Gastroesophageal sphincter (tissue), 4 donors: Measurements from ENCODE around the gene FHIP2A. TPM values are rescaled to one million over a fixed set of nuclear protein-coding genes. Genes with fewer than 3 reads are reported as not detected.

Source experiments
- ATAC-seq: fragments of 150-250 bp; one replicate; pipeline ENCODE4 v1.9.1; 2016; ENCODE audit warnings: mild to moderate bottlenecking, moderate library complexity
- H3K27ac ChIP-seq, 4 donors: fragments of 200-600 bp; sonication (generic) in 3 of 4; 1 replicate in 3 of 4; 2 replicates in 1 of 4; pipeline ENCODE4 v1.5.1; 2016 to 2019
- H3K27me3 ChIP-seq: fragments of 200-600 bp; sonication (generic); one replicate; pipeline ENCODE4 v1.5.1; 2019
- H3K36me3 ChIP-seq, 2 donors: fragments of 200-600 bp; sonication (generic); one replicate each; pipeline ENCODE4 v1.5.1; 2019; ENCODE audit warnings: control low read depth in 1 of 2
- H3K4me1 ChIP-seq, 3 donors: fragments of 200-600 bp; sonication (generic); 1 replicate in 2 of 3; 2 replicates in 1 of 3; pipeline ENCODE4 v1.5.1; 2016 to 2019; ENCODE audit warnings: control low read depth in 2 of 3
- H3K4me3 ChIP-seq, 2 donors: fragments of 200-600 bp; sonication (generic); one replicate each; pipeline ENCODE4 v1.5.1; 2019; ENCODE audit warnings: mild to moderate bottlenecking in 1 of 2, moderate library complexity in 1 of 2
- H3K9me3 ChIP-seq, 3 donors: fragments of 200-600 bp; sonication (generic); one replicate each; pipeline ENCODE4 v1.5.1; 2017 to 2019; ENCODE audit warnings: control low read depth in 2 of 3
- CTCF ChIP-seq, 4 experiments: fragments of 200-600 bp in 2 of 4; fragments of 450-650 bp in 2 of 4; sonication (generic) in 1 of 4; IDR thresholded peaks; one replicate each; pipeline ENCODE4 v1.5.1; 2017 to 2019; ENCODE audit warnings: antibody characterized with exemption in 4 of 4, mild to moderate bottlenecking in 2 of 4, moderate library complexity in 2 of 4
- EP300 ChIP-seq: sonication (generic); formaldehyde crosslinking; IDR thresholded peaks from one replicate; pipeline ENCODE4 v1.6.1; 2017; ENCODE audit warnings: antibody characterized with exemption, mild to moderate bottlenecking
- POLR2A ChIP-seq, 2 donors: fragments of 450-650 bp; IDR thresholded peaks; one replicate each; pipeline ENCODE4 v1.6.1; 2017; ENCODE audit warnings: antibody characterized with exemption in 2 of 2, mild to moderate bottlenecking in 2 of 2, moderate library complexity in 1 of 2
- POLR2AphosphoS5 ChIP-seq: sonication (generic); formaldehyde crosslinking; IDR thresholded peaks from one replicate; pipeline ENCODE4 v1.6.1; 2017; ENCODE audit warnings: antibody characterized with exemption
- WGBS, 2 donors: methylation state at CpG; one replicate each; pipeline ENCODE4 v1.1.5; 2018; ENCODE audit warnings: low coverage in 1 of 2; 5-methylcytosine and 5-hydroxymethylcytosine counted together
- total RNA-seq, 4 donors: library from RNA; depleted of rRNA; stranded (reverse); fragments of >200 nt; gene quantifications; one replicate each; pipeline ENCODE4 v1.1.0, GENCODE V29; 2016

The FHIP2A gene
- total RNA-seq, 4 donors from 2014 or later, result 33.4 to 51.5 (median 35.9) TPM

- ATAC-seq, result no peak
- no peak for TF ChIP-seq POLR2AphosphoS5
- TF ChIP-seq CTCF (IDR thresholded peaks at IDR 0.05), result no peak
- no peak for TF ChIP-seq EP300
- no peak for TF ChIP-seq POLR2A (IDR thresholded peaks at IDR 0.05)
- Histone ChIP-seq H3K4me3 (no peak overlapping the region), H3K27ac (no peak overlapping the region), H3K9me3 (no peaks in the 10 kb centered on the region), H3K4me1 (peaks cover 2 to 22% (median 3%) of the 10 kb centered on the region in 3 donors), H3K27me3 (no peaks in the 10 kb centered on the region), H3K36me3 (no peaks in the 10 kb centered on the region)
- WGBS, 2 donors, result 100% methylated on average over 1 of the region's 1 CpG; no CpG with 5 or more reads in 1 of the 2 donors
These were observed 2.3 kb upstream of the FHIP2A start for GRCh38 chr10:114819322-114819721.

GRCh38 chr10:114821915-114822443 lies 399 bp downstream of the FHIP2A start:
- peak; percentile 70 for ATAC-seq
- peak in 1 of 4 experiments; percentile 27 for TF ChIP-seq CTCF (IDR thresholded peaks at IDR 0.05)
- peak in 1 of 2 donors; percentile 20 for TF ChIP-seq POLR2A (IDR thresholded peaks at IDR 0.05)
- TF ChIP-seq EP300, result no peak
- H3K36me3 ChIP-seq, result no peaks in the 10 kb centered on the region
- H3K27ac ChIP-seq, result peak overlapping the region; percentile 81 to 99 (median 98)
- no peaks in the 10 kb centered on the region for H3K27me3 ChIP-seq
- peaks cover 8 to 48% (median 17%) of the 10 kb centered on the region in 3 donors for H3K4me1 ChIP-seq
- no peaks in the 10 kb centered on the region for H3K9me3 ChIP-seq
- WGBS, 2 donors, result no CpG with 5 or more reads among the region's 60 CpGs
- peak overlapping the region; percentile 68 to 96 for H3K4me3 ChIP-seq

- Histone ChIP-seq H3K27ac (peak overlapping the region; percentile 81 to 99 (median 98)), H3K9me3 (no peaks in the 10 kb centered on the region), H3K4me1 (peaks cover 8 to 48% (median 17%) of the 10 kb centered on the region in 3 donors), H3K4me3 (peak overlapping the region; percentile 68 to 96), H3K27me3 (no peaks in the 10 kb centered on the region), H3K36me3 (no peaks in the 10 kb centered on the region)
- peak; percentile 16 for ATAC-seq
- TF ChIP-seq EP300, result no peak
- peak; percentile 46 for TF ChIP-seq POLR2AphosphoS5
- TF ChIP-seq CTCF (IDR thresholded peaks at IDR 0.05), result no peak
- 0% methylated on average over 12 of the region's 22 CpGs for WGBS, 2 donors
These were observed 980 bp downstream of the FHIP2A start for GRCh38 chr10:114822444-114823076.

GRCh38 chr10:114823077-114823463 lies 1.5 kb downstream of the FHIP2A start:
- Histone ChIP-seq H3K4me3 (peak overlapping the region; percentile 68 to 96), H3K9me3 (no peaks in the 10 kb centered on the region), H3K27me3 (no peaks in the 10 kb centered on the region), H3K36me3 (no peaks in the 10 kb centered on the region), H3K27ac (peak overlapping the region; percentile 81 to 99 (median 98)), H3K4me1 (peaks cover 8 to 48% (median 17%) of the 10 kb centered on the region in 3 donors)
- no peak for TF ChIP-seq POLR2A (IDR thresholded peaks at IDR 0.05)
- TF ChIP-seq POLR2AphosphoS5, result no peak
- TF ChIP-seq CTCF (IDR thresholded peaks at IDR 0.05), result no peak
- no peak for TF ChIP-seq EP300
- 0 to 8% methylated on average over 2 of the region's 2 CpGs for whole genome bisulfite sequencing, 2 donors
- no peak for ATAC-seq

GRCh38 chr10:114824391-114824790 lies 2.8 kb downstream of the FHIP2A start:
- H3K27ac ChIP-seq, result peak overlapping the region in 3 of 4 donors; percentile 40 to 98 (median 98)
- 28 to 43% methylated on average over 1 of the region's 1 CpG for WGBS, 2 donors
- TF ChIP-seq CTCF (IDR thresholded peaks at IDR 0.05) (no peak), POLR2AphosphoS5 (no peak), POLR2A (IDR thresholded peaks at IDR 0.05) (no peak), EP300 (no peak)
- peaks cover 10 to 58% (median 17%) of the 10 kb centered on the region in 3 donors for H3K4me1 ChIP-seq
- no peaks in the 10 kb centered on the region for H3K27me3 ChIP-seq
- no peak for ATAC-seq
- H3K36me3 ChIP-seq, result no peaks in the 10 kb centered on the region
- no peaks in the 10 kb centered on the region for H3K9me3 ChIP-seq
- peak overlapping the region in 1 of 2 donors; percentile 96 for H3K4me3 ChIP-seq
